OCI-LY3 (cell line): ENCODE data around the gene ZNF790.
"Not testable (repeated sequence)": the region's sequence is repeated elsewhere in the genome, so short reads cannot be mapped to it uniquely, and the experiment has no call there.

Experiments
- EZH2phosphoT487 ChIP-seq: fragments of 200-600 bp; shearing (Covaris generic); IDR thresholded peaks from 2 replicates; pipeline ENCODE4 v1.6.1; 2018; ENCODE audit warnings: antibody characterized with exemption, mixed run types, low read depth
- TF ChIP-seq, protein P1 (sequence below): fragments of 200-600, 300-600 bp; sonication (generic); IDR thresholded peaks from 2 replicates; pipeline ENCODE4 v1.5.1; 2014; ENCODE audit warnings: antibody characterized with exemption, low read length, low read depth

DNA sequence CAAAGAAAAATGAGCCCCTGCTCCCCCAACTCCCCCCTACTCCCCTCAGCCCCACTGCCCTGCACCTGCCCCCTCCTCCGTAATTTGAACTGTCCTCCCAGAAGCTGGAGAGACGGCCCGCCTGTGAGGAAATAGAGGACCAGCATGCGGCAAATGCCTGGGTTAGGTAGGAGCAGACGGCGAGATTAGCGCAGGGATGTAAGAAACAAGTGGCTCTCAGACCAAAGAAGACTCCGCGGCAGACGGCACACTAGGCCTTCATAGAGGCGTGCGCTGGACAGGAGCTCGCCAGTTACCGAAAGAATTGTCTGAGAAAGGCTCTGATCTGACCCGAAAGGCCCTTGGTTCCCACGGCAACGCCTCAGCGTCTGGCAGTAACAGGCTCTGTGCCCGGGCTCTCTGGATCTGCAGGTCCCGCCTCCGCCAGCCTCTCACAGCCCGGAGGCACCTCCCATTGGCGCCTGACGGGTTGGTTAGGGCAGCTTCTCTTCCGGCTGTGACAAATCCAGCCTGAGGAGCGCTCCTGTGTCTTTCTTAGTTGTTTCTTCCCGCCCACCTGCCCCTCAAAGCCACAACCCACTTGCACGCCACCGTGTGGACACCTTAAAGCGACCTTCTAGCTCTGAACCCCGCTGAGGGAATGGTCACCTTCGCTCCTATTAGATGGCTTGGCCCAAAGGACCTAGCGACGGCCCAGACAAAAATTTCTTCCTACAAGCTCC lies 46.6 kb downstream of the ZNF790 start:
- TF ChIP-seq, protein P1, sequence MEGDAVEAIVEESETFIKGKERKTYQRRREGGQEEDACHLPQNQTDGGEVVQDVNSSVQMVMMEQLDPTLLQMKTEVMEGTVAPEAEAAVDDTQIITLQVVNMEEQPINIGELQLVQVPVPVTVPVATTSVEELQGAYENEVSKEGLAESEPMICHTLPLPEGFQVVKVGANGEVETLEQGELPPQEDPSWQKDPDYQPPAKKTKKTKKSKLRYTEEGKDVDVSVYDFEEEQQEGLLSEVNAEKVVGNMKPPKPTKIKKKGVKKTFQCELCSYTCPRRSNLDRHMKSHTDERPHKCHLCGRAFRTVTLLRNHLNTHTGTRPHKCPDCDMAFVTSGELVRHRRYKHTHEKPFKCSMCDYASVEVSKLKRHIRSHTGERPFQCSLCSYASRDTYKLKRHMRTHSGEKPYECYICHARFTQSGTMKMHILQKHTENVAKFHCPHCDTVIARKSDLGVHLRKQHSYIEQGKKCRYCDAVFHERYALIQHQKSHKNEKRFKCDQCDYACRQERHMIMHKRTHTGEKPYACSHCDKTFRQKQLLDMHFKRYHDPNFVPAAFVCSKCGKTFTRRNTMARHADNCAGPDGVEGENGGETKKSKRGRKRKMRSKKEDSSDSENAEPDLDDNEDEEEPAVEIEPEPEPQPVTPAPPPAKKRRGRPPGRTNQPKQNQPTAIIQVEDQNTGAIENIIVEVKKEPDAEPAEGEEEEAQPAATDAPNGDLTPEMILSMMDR: not testable (repeated sequence)
- not testable (repeated sequence) for TF ChIP-seq EZH2phosphoT487
